Left ventricle myocardium inferior (tissue), 1 donor: ENCODE results near the gene TIE1. TPM values are rescaled to one million over a fixed set of nuclear protein-coding genes. Genes with fewer than 3 reads are reported as not detected.

Experiments
- DNase-seq: peaks from one replicate; pipeline ENCODE4 v3.0.0-alpha.2; 2020
- H3K27ac ChIP-seq: fragments of 200-600 bp; replicated peaks from 2 replicates; pipeline ENCODE4 v1.8.0; 2021
- H3K27me3 ChIP-seq: fragments of 200-600 bp; 2 replicates; pipeline ENCODE4 v1.8.0; 2021; ENCODE audit warnings: low read depth
- H3K36me3 ChIP-seq: fragments of 200-600 bp; 2 replicates; pipeline ENCODE4 v1.8.0; 2021
- H3K4me1 ChIP-seq: fragments of 200-600 bp; 2 replicates; pipeline ENCODE4 v1.8.0; 2021
- H3K4me3 ChIP-seq: fragments of 200-600 bp; 2 replicates; pipeline ENCODE4 v1.8.0; 2021; ENCODE audit warnings: mild to moderate bottlenecking, moderate library complexity
- H3K9me3 ChIP-seq: fragments of 200-600 bp; replicated peaks from 2 replicates; pipeline ENCODE4 v1.8.0; 2021
- intact Hi-C: fragments of 100-400 bp; cut with micrococcal nuclease; formaldehyde crosslinking; loops from one replicate; pipeline ENCODE4 v1.11.0; 2022
- total RNA-seq: library from RNA; stranded (reverse); fragmentation: NEBNext Ultra II Directional; extraction: Animal tissue kit (Norgen Biotek cat#: 25700); gene quantifications from one replicate; pipeline ENCODE4 v1.2.1, GENCODE V29; 2021
- TF ChIP-seq, protein P1 (sequence below): fragments of 200-600 bp; IDR thresholded peaks from 2 replicates; pipeline ENCODE4 v1.8.0; 2021; ENCODE audit warnings: antibody characterized with exemption, mild to moderate bottlenecking, borderline replicate concordance
- donor health status: DM: no; HTN: yes; CAD: no; lungs with severe emphysema.

The TIE1 gene
- total RNA-seq, 1 donor from 2014 or later = 25.1 TPM

DNA sequence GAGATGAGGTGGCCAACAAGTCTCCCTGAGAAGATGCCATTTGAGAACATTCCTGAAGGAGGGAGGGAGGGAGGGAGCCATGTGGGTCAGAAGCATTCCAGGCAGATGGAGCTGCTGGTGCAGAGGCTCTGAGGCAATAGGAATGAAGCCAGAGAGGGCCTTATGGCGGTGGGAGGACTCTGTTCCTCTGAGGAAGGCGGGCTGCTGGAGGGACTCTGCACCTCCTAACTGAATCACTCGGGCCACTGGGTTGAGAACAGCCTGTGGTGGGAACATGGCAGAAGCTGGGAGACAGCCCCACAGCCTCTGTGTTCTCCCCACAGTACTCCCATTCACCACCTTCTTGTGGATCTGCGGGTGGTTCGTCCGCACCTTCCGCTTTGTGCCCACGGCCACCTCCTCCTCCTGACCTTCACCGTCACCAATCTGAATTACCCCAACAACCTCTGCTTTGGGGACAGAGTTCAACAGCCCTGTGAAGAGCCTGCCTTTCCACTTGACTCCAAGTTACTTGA lies 33.4 kb upstream of the TIE1 start:
- Histone ChIP-seq H3K36me3 (no peaks in the 10 kb centered on the region), H3K4me3 (no peak overlapping the region), H3K4me1 (peaks cover 7% of the 10 kb centered on the region), H3K9me3 (peaks cover 10% of the 10 kb centered on the region), H3K27ac (no peak overlapping the region), H3K27me3 (peaks cover 11% of the 10 kb centered on the region)
- DNase-seq = no peak
- TF ChIP-seq, protein P1, sequence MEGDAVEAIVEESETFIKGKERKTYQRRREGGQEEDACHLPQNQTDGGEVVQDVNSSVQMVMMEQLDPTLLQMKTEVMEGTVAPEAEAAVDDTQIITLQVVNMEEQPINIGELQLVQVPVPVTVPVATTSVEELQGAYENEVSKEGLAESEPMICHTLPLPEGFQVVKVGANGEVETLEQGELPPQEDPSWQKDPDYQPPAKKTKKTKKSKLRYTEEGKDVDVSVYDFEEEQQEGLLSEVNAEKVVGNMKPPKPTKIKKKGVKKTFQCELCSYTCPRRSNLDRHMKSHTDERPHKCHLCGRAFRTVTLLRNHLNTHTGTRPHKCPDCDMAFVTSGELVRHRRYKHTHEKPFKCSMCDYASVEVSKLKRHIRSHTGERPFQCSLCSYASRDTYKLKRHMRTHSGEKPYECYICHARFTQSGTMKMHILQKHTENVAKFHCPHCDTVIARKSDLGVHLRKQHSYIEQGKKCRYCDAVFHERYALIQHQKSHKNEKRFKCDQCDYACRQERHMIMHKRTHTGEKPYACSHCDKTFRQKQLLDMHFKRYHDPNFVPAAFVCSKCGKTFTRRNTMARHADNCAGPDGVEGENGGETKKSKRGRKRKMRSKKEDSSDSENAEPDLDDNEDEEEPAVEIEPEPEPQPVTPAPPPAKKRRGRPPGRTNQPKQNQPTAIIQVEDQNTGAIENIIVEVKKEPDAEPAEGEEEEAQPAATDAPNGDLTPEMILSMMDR = no peak
- intact Hi-C loops = no loop called here

DNA sequence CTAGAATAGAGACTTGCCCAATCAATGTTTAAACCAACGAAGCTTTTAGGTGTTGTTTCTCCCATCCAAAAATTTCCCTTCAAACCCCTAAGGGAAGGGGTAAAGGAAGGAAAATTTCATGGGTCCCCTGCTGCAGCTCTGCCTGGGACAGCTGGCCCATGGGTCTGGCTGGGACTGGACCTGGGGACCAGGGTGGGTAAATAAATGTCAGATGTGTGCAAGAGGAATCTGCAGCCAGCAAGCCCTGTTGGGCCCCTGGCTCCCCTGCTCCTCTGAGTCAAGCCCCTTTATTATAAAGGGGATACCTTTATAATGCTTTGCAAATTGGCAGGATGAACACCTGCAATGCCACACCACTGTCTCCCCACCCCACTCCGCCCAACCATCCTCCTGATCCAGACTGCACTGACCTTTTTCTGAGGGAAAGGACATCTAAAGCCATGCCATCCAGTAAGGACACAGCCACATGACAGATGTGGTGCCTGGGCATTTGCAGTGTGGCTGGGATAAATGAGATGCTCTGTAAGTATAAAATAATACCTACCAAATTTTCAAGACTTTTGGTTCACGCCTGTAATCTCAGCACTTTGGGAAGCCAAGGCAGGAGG lies 32.9 kb upstream of the TIE1 start:
- no peak overlapping the region for H3K27ac ChIP-seq
- H3K9me3 ChIP-seq = peaks cover 7% of the 10 kb centered on the region
- intact Hi-C loops = no loop called here
- H3K4me1 ChIP-seq = peaks cover 7% of the 10 kb centered on the region
- H3K36me3 ChIP-seq = no peaks in the 10 kb centered on the region
- TF ChIP-seq, protein P1 = no peak
- DNase-seq = no peak
- peaks cover 11% of the 10 kb centered on the region for H3K27me3 ChIP-seq
- H3K4me3 ChIP-seq = no peak overlapping the region

DNA sequence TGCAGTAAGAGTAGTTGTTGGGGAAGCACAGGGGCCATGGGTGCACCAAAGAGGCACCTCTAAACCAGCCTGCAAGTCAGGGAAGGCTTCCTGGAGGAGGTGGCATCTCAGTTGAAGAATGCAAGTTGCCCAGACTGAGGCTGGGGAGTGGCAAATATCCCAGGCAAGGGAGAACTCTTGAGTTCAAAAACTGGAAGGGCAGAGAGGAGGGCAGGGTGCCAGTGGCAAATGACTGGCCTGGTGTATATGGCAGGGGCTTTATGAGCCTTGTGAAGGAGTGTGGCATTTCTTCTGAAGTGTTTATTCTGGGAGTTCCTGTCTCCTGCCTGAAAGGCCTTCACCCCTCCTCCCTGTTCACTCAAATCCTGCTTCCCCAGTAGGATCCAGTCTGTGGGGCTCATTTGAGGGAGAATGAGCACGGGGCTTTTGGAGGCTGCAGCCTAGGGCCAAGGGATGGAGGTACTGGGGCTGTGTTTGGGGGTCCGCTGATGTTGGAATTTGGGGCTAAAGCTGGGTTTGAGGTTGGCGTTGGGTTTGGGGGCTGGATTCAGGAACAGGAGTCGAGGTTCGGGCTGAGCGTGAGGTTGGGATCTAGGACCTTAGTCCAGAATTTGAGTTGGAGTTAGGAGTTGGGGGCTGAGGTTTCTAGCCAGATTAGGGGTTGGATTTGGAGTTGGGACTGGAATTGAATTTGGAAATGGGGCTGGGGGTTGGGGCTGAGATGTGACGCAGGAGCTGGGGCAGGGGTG lies 31.0 kb upstream of the TIE1 start, which contains the start of gene TMEM125:
TMEM125 (plus strand) TSS at position 357 of the 749 bp plus-strand sequence. CDS start 2,740 bp downstream, outside the sequence.
- H3K4me1 ChIP-seq = peaks cover 14% of the 10 kb centered on the region
- intact Hi-C loops = no loop called here
- no peak for DNase-seq
- H3K27me3 ChIP-seq = peaks cover 11% of the 10 kb centered on the region
- TF ChIP-seq, protein P1 = no peak
- no peaks in the 10 kb centered on the region for H3K9me3 ChIP-seq
- H3K36me3 ChIP-seq = no peaks in the 10 kb centered on the region
- no peak within 1 kb of the TSS for H3K27ac ChIP-seq
- H3K4me3 ChIP-seq = peak within 1 kb of the TSS; percentile 44

DNA sequence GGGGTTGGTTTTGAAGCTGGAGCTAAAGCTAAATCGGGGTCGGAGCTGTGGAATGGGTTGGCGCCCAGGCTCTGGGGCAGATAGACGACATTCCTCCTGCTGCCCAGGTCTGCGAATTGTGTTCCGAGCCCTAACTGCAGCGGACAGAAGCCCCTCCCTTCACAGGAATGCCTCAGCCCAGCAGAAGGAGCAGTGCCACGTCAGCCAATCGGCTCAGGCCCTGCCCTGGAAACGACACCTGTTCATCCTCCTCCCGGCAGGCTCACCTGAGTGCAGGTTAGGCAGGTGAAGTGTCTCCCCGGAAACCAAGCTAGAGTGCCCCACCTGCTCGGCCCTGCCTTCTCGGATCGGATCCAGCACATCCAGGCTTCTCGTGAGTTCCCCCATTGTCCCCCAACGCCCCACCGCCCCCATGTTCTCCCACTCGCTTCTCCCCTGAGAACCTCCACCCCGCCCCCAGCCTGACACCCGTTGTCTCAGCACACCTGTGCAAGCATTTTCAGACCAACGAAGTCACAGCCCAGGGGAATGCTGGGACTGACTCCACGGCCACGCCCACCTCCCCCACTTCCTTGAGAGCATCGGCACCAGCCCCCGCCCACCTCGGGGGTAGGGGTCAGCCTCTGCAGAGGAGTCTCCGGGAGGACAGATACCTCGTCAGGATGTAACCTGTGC lies 30.2 kb upstream of the TIE1 start:
- H3K4me1 ChIP-seq = peaks cover 14% of the 10 kb centered on the region
- H3K4me3 ChIP-seq = peak overlapping the region; percentile 44
- TF ChIP-seq, protein P1 = no peak
- H3K27me3 ChIP-seq = peaks cover 11% of the 10 kb centered on the region
- H3K27ac ChIP-seq = no peak overlapping the region
- H3K36me3 ChIP-seq = no peaks in the 10 kb centered on the region
- H3K9me3 ChIP-seq = no peaks in the 10 kb centered on the region
- no peak for DNase-seq
- intact Hi-C loops = no loop called here
